Liver (tissue), 3 donors: ENCODE measurements around the gene RNFT2.

Experiments
- GABPA ChIP-seq, 2 donors: IDR thresholded peaks in 1 of 2; conservative IDR thresholded peaks in 1 of 2; 2 replicates each; pipeline ENCODE4 v1.6.1; 2016; ENCODE audit warnings: antibody characterized with exemption in 2 of 2, mild to moderate bottlenecking in 1 of 2, moderate library complexity in 1 of 2
- JUND ChIP-seq, 2 donors: IDR thresholded peaks; 2 replicates each; pipeline ENCODE4 v1.6.1; 2016; ENCODE audit warnings: antibody characterized with exemption in 2 of 2
- RAD21 ChIP-seq, 2 donors: IDR thresholded peaks; 2 replicates each; pipeline ENCODE4 v1.6.1; 2016; ENCODE audit warnings: antibody characterized with exemption in 2 of 2, mild to moderate bottlenecking in 2 of 2
- SP1 ChIP-seq: IDR thresholded peaks from 2 replicates; pipeline ENCODE4 v1.6.1; 2018; ENCODE audit warnings: antibody characterized with exemption, mild to moderate bottlenecking
- TF ChIP-seq, protein P1 (sequence below): fragments of 150-350 bp; IDR thresholded peaks from 2 replicates; pipeline ENCODE4 v1.5.1; 2017; ENCODE audit warnings: improper control_type of control experiment, low read depth, low read length; ENCODE audit not compliant: missing input control
- TF ChIP-seq, protein P2 (sequence below): IDR thresholded peaks from 2 replicates; pipeline ENCODE4 v1.6.1; 2016; ENCODE audit warnings: antibody characterized with exemption, mild to moderate bottlenecking
- donor health status: healthy.
- donor health status: healthy.

DNA sequence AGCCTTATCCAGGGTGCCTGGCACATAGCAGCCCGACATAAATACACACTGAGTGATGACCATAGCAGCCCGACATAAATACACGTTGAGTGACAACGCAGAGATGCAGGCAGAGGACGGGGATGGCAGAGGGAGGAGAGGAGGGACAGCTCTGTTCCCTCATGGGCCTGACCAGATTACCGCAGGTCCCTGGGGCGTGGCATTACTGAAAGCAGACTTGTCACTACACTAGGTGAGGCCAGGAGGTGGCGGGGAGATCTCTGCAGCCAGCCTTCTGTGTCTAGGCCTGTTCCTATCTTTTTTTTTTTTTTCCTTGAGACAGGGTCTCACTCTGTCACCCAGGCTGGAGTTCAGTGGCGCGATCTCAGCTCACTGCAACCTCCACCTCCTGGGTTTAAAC is 74.1 kb downstream of the RNFT2 start:
- TF ChIP-seq, protein P1, sequence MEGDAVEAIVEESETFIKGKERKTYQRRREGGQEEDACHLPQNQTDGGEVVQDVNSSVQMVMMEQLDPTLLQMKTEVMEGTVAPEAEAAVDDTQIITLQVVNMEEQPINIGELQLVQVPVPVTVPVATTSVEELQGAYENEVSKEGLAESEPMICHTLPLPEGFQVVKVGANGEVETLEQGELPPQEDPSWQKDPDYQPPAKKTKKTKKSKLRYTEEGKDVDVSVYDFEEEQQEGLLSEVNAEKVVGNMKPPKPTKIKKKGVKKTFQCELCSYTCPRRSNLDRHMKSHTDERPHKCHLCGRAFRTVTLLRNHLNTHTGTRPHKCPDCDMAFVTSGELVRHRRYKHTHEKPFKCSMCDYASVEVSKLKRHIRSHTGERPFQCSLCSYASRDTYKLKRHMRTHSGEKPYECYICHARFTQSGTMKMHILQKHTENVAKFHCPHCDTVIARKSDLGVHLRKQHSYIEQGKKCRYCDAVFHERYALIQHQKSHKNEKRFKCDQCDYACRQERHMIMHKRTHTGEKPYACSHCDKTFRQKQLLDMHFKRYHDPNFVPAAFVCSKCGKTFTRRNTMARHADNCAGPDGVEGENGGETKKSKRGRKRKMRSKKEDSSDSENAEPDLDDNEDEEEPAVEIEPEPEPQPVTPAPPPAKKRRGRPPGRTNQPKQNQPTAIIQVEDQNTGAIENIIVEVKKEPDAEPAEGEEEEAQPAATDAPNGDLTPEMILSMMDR = no peak
- TF ChIP-seq JUND (IDR thresholded peaks at IDR 0.05) = no peak
- TF ChIP-seq GABPA (IDR thresholded peaks at IDR 0.05 in 1 of 2, conservative IDR thresholded peaks at IDR 0.05 in 1 of 2) = no peak
- TF ChIP-seq RAD21 (IDR thresholded peaks at IDR 0.05) = no peak
- TF ChIP-seq, protein P2, sequence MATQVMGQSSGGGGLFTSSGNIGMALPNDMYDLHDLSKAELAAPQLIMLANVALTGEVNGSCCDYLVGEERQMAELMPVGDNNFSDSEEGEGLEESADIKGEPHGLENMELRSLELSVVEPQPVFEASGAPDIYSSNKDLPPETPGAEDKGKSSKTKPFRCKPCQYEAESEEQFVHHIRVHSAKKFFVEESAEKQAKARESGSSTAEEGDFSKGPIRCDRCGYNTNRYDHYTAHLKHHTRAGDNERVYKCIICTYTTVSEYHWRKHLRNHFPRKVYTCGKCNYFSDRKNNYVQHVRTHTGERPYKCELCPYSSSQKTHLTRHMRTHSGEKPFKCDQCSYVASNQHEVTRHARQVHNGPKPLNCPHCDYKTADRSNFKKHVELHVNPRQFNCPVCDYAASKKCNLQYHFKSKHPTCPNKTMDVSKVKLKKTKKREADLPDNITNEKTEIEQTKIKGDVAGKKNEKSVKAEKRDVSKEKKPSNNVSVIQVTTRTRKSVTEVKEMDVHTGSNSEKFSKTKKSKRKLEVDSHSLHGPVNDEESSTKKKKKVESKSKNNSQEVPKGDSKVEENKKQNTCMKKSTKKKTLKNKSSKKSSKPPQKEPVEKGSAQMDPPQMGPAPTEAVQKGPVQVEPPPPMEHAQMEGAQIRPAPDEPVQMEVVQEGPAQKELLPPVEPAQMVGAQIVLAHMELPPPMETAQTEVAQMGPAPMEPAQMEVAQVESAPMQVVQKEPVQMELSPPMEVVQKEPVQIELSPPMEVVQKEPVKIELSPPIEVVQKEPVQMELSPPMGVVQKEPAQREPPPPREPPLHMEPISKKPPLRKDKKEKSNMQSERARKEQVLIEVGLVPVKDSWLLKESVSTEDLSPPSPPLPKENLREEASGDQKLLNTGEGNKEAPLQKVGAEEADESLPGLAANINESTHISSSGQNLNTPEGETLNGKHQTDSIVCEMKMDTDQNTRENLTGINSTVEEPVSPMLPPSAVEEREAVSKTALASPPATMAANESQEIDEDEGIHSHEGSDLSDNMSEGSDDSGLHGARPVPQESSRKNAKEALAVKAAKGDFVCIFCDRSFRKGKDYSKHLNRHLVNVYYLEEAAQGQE = no peak
- no peak for TF ChIP-seq SP1
